ENCODE data around the gene HTR3E. TPM values are rescaled to one million over a fixed set of nuclear protein-coding genes. Genes with fewer than 3 reads are reported as not detected.

Gene HTR3E
- total RNA-seq, 1 experiment from 2014 or later: not detected

GRCh38 chr3:184133840-184134745 lies 37.2 kb downstream of the HTR3E start:
- H4K20me1 ChIP-seq (ENCODE audit: control insufficient read depth, insufficient read depth, insufficient read length): no peaks in the 10 kb centered on the region
- no peaks in the 10 kb centered on the region for H3K4me1 ChIP-seq (ENCODE audit: insufficient read depth, low read length)
- no peaks in the 10 kb centered on the region for H3K27me3 ChIP-seq (ENCODE audit: insufficient read depth, low read length)
- no peak overlapping the region for H2BK120ac ChIP-seq (ENCODE audit: low read depth, low read length, poor library complexity, severe bottlenecking)
- Mint-ChIP-seq H3K27me3 (ENCODE audit: low read depth) (no peaks in the 10 kb centered on the region; the same call in 1 of the 2 replicates), H3K27ac (peak overlapping the region; percentile 40 to 91 (median 78); a peak in 5 of 7 replicates), H3K9me3 (no peaks in the 10 kb centered on the region), H3K36me3 (ENCODE audit: insufficient read depth in 1 of 3, low read depth in 3 of 3) (peaks cover 1 to 10% (median 7%) of the 10 kb centered on the region in 3 experiments; a peak in 5 of 7 replicates), H3K4me1 (peaks cover 23 to 28% of the 10 kb centered on the region in 2 experiments), H3K4me3 (peak overlapping the region; percentile 92 to 97)
- peak; percentile 84 for DNase-seq
- TF ChIP-seq, protein P1, sequence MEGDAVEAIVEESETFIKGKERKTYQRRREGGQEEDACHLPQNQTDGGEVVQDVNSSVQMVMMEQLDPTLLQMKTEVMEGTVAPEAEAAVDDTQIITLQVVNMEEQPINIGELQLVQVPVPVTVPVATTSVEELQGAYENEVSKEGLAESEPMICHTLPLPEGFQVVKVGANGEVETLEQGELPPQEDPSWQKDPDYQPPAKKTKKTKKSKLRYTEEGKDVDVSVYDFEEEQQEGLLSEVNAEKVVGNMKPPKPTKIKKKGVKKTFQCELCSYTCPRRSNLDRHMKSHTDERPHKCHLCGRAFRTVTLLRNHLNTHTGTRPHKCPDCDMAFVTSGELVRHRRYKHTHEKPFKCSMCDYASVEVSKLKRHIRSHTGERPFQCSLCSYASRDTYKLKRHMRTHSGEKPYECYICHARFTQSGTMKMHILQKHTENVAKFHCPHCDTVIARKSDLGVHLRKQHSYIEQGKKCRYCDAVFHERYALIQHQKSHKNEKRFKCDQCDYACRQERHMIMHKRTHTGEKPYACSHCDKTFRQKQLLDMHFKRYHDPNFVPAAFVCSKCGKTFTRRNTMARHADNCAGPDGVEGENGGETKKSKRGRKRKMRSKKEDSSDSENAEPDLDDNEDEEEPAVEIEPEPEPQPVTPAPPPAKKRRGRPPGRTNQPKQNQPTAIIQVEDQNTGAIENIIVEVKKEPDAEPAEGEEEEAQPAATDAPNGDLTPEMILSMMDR (conservative IDR thresholded peaks at IDR 0.05): no peak
- H3T11ph ChIP-seq (ENCODE audit: low read length): no peak overlapping the region
- no peak overlapping the region for H2BK5ac ChIP-seq (ENCODE audit: insufficient read length, low read length)
- no peaks in the 10 kb centered on the region for H3K9me3 ChIP-seq (ENCODE audit: control insufficient read depth, low read depth, low read length)
- no peak overlapping the region for H2AK5ac ChIP-seq (ENCODE audit: insufficient read length, low read length)
- no CpG with 5 or more reads among the region's 37 CpGs for WGBS (ENCODE audit: extremely low coverage, insufficient read length, low lambda C conversion rate)
- H3K23me2 ChIP-seq (ENCODE audit: insufficient read length, low read depth, low read length, poor library complexity, severe bottlenecking): peaks cover 13% of the 10 kb centered on the region
- no peak overlapping the region for H3K23ac ChIP-seq (ENCODE audit: insufficient read length, low read depth, low read length)
- no peak overlapping the region for H3K14ac ChIP-seq (ENCODE audit: insufficient read depth, low read length)
- H3K56ac ChIP-seq (ENCODE audit: insufficient read length, low read depth, low read length): no peak overlapping the region
- no peak overlapping the region for H3K18ac ChIP-seq (ENCODE audit: insufficient read length, low read depth, low read length)
- no peak overlapping the region for H3K4ac ChIP-seq (ENCODE audit: low read depth, low read length)
- H2AFZ ChIP-seq (ENCODE audit: low read length): peak overlapping the region; percentile 63
- no peak overlapping the region for H2BK20ac ChIP-seq (ENCODE audit: low read depth, low read length, poor library complexity, severe bottlenecking)
- no peak overlapping the region for H4K5ac ChIP-seq (ENCODE audit: insufficient read length, low read depth, low read length)
- H2BK12ac ChIP-seq (ENCODE audit: insufficient read length, low read depth, low read length): no peak overlapping the region
- H2BK15ac ChIP-seq (ENCODE audit: low read depth, low read length): no peak overlapping the region
- H3K4me2 ChIP-seq (ENCODE audit: insufficient read depth, insufficient read length, low read length): peak overlapping the region; percentile 98
- H4K8ac ChIP-seq (replicated peaks; ENCODE audit: insufficient read length, low read depth, low read length): no peak overlapping the region
- H3K9ac ChIP-seq (ENCODE audit: extremely low read depth, insufficient read length, low read length): peak overlapping the region; percentile 34
- no peaks in the 10 kb centered on the region; the same call in 1 of the 2 replicates for H3K79me2 ChIP-seq (ENCODE audit: insufficient read depth, low read length)
- no peak overlapping the region for H4K91ac ChIP-seq (ENCODE audit: insufficient read length, low read depth, low read length)
- no peaks in the 10 kb centered on the region for H3K79me1 ChIP-seq (ENCODE audit: insufficient read depth, low read depth, low read length, poor library complexity, severe bottlenecking)
- H3K27ac ChIP-seq (ENCODE audit: insufficient read length, low read depth, low read length): no peak overlapping the region
